Effector CD4-positive, alpha-beta T cell (primary cell): ENCODE data around the gene HAGHL.

Source experiments
- DNase-seq: peaks from one replicate; pipeline ENCODE4 v3.0.0-alpha.2; 2020

Gene HAGHL

GRCh38 chr16:776824-777223, 49.9 kb downstream of the HAGHL start:
- no peak for DNase-seq

DNA sequence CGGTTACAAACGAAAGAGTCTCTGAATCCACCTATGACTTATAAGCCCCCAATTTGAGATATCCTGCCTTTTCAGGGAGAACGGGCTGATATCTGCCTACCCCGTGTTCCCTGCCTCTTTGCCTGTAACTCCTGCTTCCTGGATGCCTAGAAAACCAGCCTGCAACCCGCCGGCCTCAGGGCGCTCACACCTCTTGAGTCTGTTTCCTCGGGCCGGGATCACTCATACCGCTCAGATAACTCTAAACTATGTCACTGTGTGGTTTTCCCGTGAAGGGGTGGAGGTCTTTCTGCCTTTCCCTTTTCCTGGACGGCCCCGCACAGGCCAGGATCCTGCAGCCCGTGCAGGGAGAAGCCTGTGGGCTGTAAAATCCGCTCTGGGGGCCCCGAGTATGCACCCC, 50.9 kb downstream of the HAGHL start:
- DNase-seq: no peak

GRCh38 chr16:778447-778846, 51.5 kb downstream of the HAGHL start:
- DNase-seq: no peak

GRCh38 chr16:778909-779527, 52.1 kb downstream of the HAGHL start:
- no peak for DNase-seq
